Ovary (tissue), 3 donors: ENCODE results near the gene SLC6A15.

ENCODE experiments used
- CTCF ChIP-seq, 3 donors: fragments of 450-650 bp in 2 of 3; fragments of 200-600 bp in 1 of 3; IDR thresholded peaks; one replicate each; pipeline versions ENCODE4 v1.5.1 to v1.8.0; 2016 to 2022; ENCODE audit warnings: antibody characterized with exemption in 3 of 3, mild to moderate bottlenecking in 1 of 3
- EP300 ChIP-seq: sonication (generic); formaldehyde crosslinking; IDR thresholded peaks from one replicate; pipeline ENCODE4 v1.6.1; 2017; ENCODE audit warnings: antibody characterized with exemption
- donor health status: DM: no; HTN: no; CAD: no.

GRCh38 chr12:84822525-84822924, 90.1 kb downstream of the SLC6A15 start:
- TF ChIP-seq EP300 (no peak), CTCF (IDR thresholded peaks at IDR 0.05) (no peak)
